ENCODE results near the gene MAT2A.
"Not testable (repeated sequence)": the region's sequence is repeated elsewhere in the genome, so short reads cannot be mapped to it uniquely, and the experiment has no call there.

Gene MAT2A

DNA sequence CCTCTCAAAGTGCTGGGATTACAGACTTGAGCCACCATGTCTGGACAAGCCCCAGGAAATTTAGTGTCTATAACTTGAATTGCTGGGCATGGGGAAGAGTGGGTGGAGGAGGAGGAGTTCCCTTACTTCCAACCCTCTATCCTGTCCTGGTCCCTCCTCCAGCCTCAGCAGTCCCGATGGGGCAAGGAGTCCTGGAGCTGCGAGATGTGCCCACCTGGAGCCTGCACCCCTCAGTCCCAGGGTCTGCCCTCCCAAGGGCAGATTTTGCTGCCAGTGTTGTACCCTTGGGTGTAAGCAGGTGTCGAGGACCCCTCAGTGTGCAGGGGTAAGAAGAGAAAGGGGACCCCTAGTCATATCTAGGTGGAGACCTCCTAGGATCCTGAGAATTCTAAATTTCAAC is 41.2 kb downstream of the MAT2A start:
- no peak for DNase-seq

GRCh38 chr2:85582492-85582891 is 43.5 kb downstream of the MAT2A start:
- DNase-seq: no peak

- peak; percentile 42 for DNase-seq
Measured at GRCh38 chr2:85583667-85584353, 44.8 kb downstream of the MAT2A start.

GRCh38 chr2:85584354-85584856 is 45.4 kb downstream of the MAT2A start, which contains the start of gene VAMP5:
Gene VAMP5, plus strand, starts transcription at chr2:85584431. Its CDS starts 60 bp downstream, at chr2:85584491.
- peak; percentile 31 for DNase-seq

DNA sequence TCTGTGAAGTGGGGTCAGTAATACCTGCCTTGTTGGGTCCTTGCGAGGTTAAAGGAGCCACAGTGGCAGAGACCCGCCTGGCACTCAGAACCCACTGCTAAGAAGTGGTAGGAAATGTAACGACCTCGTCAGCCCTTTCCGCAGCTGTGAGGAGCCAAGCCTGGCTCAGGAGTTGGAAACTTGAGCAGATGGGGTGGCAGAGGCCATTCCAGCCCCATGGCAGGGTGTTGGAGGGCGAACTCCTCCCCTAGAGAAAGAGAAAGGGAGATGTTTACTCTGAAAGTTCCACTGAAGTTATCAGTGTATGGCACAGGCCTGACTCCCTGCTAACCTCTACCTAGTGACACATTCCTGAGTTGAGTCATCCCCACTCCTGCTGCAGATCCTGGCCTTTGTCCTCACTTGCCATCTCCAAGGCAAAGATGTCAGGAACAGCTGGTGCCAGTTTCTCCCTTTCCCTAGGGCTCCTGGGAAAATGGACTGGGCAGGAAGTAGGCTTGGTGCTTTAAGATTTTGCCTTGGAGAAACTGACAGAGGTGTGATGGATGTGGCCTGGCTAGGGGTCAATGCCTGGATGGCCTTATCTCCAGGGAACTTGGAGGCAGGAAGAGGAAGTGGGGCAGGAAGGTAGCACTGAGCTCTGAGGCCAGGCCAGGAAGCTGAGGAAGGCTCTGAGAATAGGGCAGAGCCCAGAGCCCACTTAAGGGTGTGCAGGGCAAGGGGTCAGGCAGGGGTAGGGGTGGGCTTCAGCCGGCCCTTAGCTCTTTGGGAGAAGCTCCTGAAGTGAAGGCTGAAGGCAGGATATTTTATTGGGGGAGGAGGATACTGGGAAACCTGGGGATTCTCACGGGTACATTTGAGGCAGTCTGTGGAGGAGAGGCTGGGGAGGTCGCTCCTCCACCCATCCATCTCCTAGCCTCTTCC is 46.2 kb downstream of the MAT2A start:
- peak; percentile 46 for DNase-seq

GRCh38 chr2:85585781-85586105 is 46.8 kb downstream of the MAT2A start:
- no peak for DNase-seq

GRCh38 chr2:85588236-85588635 is 49.3 kb downstream of the MAT2A start:
- DNase-seq: no peak

GRCh38 chr2:85588645-85589044 is 49.7 kb downstream of the MAT2A start:
- DNase-seq: no peak

DNA sequence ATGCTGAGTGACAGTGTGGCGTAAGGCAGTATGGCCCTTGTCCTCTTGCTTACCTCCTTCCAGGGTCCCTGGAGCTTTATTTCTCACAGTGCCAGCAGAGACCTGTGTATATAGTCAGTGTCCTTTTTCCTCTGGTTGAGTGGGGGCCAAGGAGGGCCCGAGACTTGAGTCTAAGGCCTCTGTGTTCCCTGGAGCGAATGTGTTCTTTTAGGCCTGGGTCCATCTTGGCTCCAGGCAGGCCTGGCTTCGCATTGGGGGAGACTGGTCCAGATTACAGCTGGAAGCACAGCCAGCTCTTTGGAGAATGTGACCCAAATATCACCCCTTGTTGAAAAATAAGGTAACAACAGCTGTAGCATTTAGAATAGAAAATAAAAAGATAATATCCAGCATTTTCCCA is 50.2 kb downstream of the MAT2A start:
- no peak for DNase-seq

- DNase-seq: no peak
Measured at GRCh38 chr2:85589982-85590791, 51.2 kb downstream of the MAT2A start.

DNA sequence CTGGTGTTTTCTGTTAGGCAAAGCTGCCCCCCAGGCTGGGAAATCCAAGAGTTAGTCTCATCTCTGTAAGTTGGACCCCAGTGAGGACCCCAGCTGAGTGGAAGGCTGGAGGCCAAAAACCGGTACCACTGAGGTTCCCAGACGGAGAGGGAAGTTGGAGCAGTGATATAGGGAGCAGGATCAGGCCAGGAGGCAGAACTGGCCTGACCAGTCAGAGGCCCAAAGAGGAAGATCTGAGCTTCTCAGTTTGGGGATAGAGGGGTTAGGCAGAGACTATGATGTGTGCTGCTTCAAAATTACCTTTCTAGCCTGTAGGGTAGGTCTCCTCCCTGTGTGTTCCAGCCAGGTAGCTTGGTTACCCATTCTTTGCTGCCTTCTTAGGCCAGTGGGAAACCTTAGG is 52.0 kb downstream of the MAT2A start:
- DNase-seq: no peak

GRCh38 chr2:85591563-85591962 is 52.6 kb downstream of the MAT2A start:
- DNase-seq: no peak

DNA sequence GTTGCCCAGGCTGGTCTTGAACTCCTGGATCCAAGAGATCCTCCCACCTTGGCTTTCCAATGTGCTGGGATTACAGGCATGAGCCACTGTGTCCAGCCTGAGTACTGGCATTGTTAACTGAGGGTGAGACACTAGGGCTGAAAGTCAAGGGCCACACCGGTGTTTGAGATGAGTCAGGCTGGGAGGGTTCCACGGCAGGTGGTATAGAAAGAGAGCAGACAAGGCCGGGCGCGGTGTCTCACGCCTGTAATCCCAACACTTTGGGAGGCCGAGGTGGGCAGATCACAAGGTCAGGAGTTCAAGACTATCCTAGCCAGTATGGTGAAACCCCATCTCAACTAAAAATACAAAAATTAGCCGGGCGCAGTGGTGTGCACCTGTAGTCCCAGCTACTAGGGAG is 53.3 kb downstream of the MAT2A start:
- not testable (repeated sequence) for DNase-seq

GRCh38 chr2:85593023-85593422 is 54.1 kb downstream of the MAT2A start:
- DNase-seq: no peak
